ENCODE measurements around the gene TXNL4B. TPM values are rescaled to one million over a fixed set of nuclear protein-coding genes. Genes with fewer than 3 reads are reported as not detected.

Gene TXNL4B
- total and polyA plus RNA-seq, 9 of the 15 experiments (the other 6 are each of a cell fraction or from before 2014, with no cell fraction given): 11.9 to 38.0 (median 22.3) TPM

- no peak for TF ChIP-seq HDAC3 (IDR thresholded peaks at IDR 0.05; ENCODE audit: borderline replicate concordance, partially characterized antibody)
Observed at GRCh38 chr16:72137380-72138063, 44.1 kb upstream of the TXNL4B start (continued).

DNA sequence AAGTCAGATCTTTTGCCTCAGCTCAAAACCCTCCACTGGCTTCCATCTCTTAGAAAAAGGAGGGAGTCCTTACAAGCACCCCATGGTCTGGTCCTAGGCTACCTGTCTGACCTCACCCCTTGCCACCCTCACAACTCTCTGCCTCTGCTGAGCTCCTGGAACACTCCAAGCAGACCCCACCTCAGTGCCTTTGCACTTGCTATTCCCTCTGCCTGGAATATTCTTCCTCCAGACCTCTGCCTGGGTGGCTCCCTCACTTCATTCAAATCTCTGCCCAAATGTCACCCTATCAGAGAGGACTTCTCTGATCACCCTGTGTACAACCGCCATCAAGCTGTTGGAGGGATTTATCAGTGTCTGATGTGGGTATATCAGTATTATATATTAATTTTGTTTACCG lies 41.1 kb upstream of the TXNL4B start:
- intact Hi-C loops (cut with micrococcal nuclease): loop anchor here (10.0 kb wide), 1 partner anchor 90 kb away; no protein-coding TSS in a partner anchor
- Histone ChIP-seq H3K9ac (ENCODE audit: insufficient read depth in 1 of 2, low read depth in 2 of 2, low read length in 2 of 2) (no peak overlapping the region), H3K79me2 (ENCODE audit: control insufficient read depth, insufficient read depth, low read length) (no peaks in the 10 kb centered on the region), H3K27me3 (ENCODE audit: control insufficient read depth in 2 of 2, insufficient read depth in 2 of 2, low read length in 2 of 2) (peaks cover 0 to 59% of the 10 kb centered on the region in 2 experiments; a peak in 3 of 5 replicates), H3K9me1 (ENCODE audit: control insufficient read depth, insufficient read depth, low read length) (no peaks in the 10 kb centered on the region), H4K20me1 (replicated peaks; ENCODE audit: control insufficient read depth, insufficient read depth, low read length) (no peaks in the 10 kb centered on the region), H2AFZ (ENCODE audit: low read depth, low read length) (no peak overlapping the region), H3K4me2 (ENCODE audit: insufficient read depth, low read length) (no peak overlapping the region), H3K36me3 (ENCODE audit: control insufficient read depth, insufficient read depth, low read length) (no peaks in the 10 kb centered on the region), H3K27ac (ENCODE audit: extremely low read depth, low read depth, low read length) (no peak overlapping the region), H3K4me1 (replicated peaks in 1 of 2; ENCODE audit: control insufficient read depth in 2 of 2, insufficient read depth in 2 of 2, low read length in 2 of 2) (no peaks in the 10 kb centered on the region), H3K4me3 (no peak overlapping the region), H3K9me3 (replicated peaks; ENCODE audit: control insufficient read depth, insufficient read depth, low read depth, low read length) (no peaks in the 10 kb centered on the region)
- no TSS peak for BruUV-seq (replicated peaks)
- ChIA-PET CTCF (ENCODE audit: low intra/inter-chr PET ratio) (no interaction called here), POLR2A (interaction anchor here (0.6 kb wide), 2 partner anchors 27 to 48 kb away, joined by 3 to 5 read pairs; no protein-coding TSS in a partner anchor)
- in situ Hi-C loops (cut with MboI): no loop called here
- 3% methylated on average over 2 of the region's 2 CpGs for WGBS (ENCODE audit: insufficient coverage, low coverage, missing lambda C conversion rate)
- TF ChIP-seq ZNF780A (CRISPR knock-in tag; IDR thresholded peaks at IDR 0.05) (no peak), EWSR1 (IDR thresholded peaks at IDR 0.05; ENCODE audit: borderline replicate concordance, low read depth, partially characterized antibody) (no peak), CSDE1 (IDR thresholded peaks at IDR 0.05) (no peak)
- FAIRE-seq (no peak), ATAC-seq (no peak), DNase-seq (ENCODE audit: extremely low read depth in 1 of 4, low spot score in 3 of 4) (no peak)
